Adrenal gland (tissue), 12 donors: Measurements from ENCODE around the gene ABCC5. TPM values are rescaled to one million over a fixed set of nuclear protein-coding genes. Genes with fewer than 3 reads are reported as not detected.

Source experiments
- DNase-seq, 7 donors: peaks; one replicate each; pipeline ENCODE4 v3.0.0-alpha.2; 2019 to 2020
- H3K27ac ChIP-seq, 5 donors: fragments of 200-600 bp; sonication (generic) in 4 of 5; 1 replicate in 3 of 5; 2 replicates in 2 of 5; pipeline versions ENCODE4 v1.5.1 to v1.8.0; 2016 to 2020; ENCODE audit warnings: mild to moderate bottlenecking in 1 of 5
- H3K27me3 ChIP-seq: fragments of 200-600 bp; 2 replicates; pipeline ENCODE4 v1.8.0; 2021
- H3K36me3 ChIP-seq, 2 donors: fragments of 200-600 bp; replicated peaks in 1 of 2; 1 replicate in 1 of 2; 2 replicates in 1 of 2; pipeline versions ENCODE4 v1.5.1 to v1.8.0; 2018 to 2022
- H3K4me1 ChIP-seq, 2 donors: fragments of 200-600 bp; replicated peaks in 1 of 2; 1 replicate in 1 of 2; 2 replicates in 1 of 2; pipeline versions ENCODE4 v1.5.1 to v1.8.0; 2018 to 2021
- H3K4me3 ChIP-seq, 4 donors: fragments of 200-600 bp; sonication (generic) in 3 of 4; one replicate each; pipeline ENCODE4 v1.5.1; 2016 to 2018
- H3K9me3 ChIP-seq, 3 donors: fragments of 200-600 bp; sonication (generic) in 1 of 3; replicated peaks in 1 of 3; 1 replicate in 2 of 3; 2 replicates in 1 of 3; pipeline versions ENCODE4 v1.5.1 to v1.8.0; 2016 to 2021
- CTCF ChIP-seq, 6 experiments: fragments of 450-650 bp in 4 of 6; fragments of 200-600 bp in 2 of 6; sonication (generic) in 1 of 6; IDR thresholded peaks; 1 replicate in 5 of 6; 2 replicates in 1 of 6; pipeline versions ENCODE4 v1.5.1 to v1.8.0; 2016 to 2021; ENCODE audit warnings: antibody characterized with exemption in 6 of 6, mild to moderate bottlenecking in 2 of 6, moderate library complexity in 1 of 6
- POLR2A ChIP-seq, 2 donors: fragments of 450-650 bp; IDR thresholded peaks; one replicate each; pipeline ENCODE4 v1.6.1; 2017; ENCODE audit warnings: antibody characterized with exemption in 2 of 2, mild to moderate bottlenecking in 2 of 2, moderate library complexity in 1 of 2
- WGBS, 4 donors: extraction: QIAGEN DNeasy Blood & Tissue Kit in 2 of 4; methylation state at CpG; one replicate each; pipeline versions ENCODE4 v1.1.5 to v1.1.7; 2013 to 2017; 5-methylcytosine and 5-hydroxymethylcytosine counted together
- intact Hi-C, 2 donors: fragments of 100-400 bp; cut with DNase I; formaldehyde crosslinking; loops; one replicate each; pipeline versions ENCODE4 v1.14.1 to v1.15.0; 2022 to 2023
- polyA plus RNA-seq, 3 donors: library from polyadenylated mRNA; stranded (reverse); fragments of 200-250 nt in 2 of 3; fragments of 350-450 nt in 1 of 3; fragmentation: Illumina TruSeq in 1 of 3; extraction: RNeasy Lipid Tissue Mini Kit (QIAGEN cat#74804) in 1 of 3; gene quantifications; one replicate each; pipeline ENCODE4 v1.2.3, GENCODE V29; 2013 to 2014
- total RNA-seq, 9 donors: library from RNA; depleted of rRNA in 4 of 9; stranded (reverse); fragments of >200 nt in 4 of 9; fragments of 120-200 nt in 1 of 9; fragmentation: NEBNext Ultra II Directional in 1 of 9; extraction: Animal tissue kit (Norgen Biotek cat#: 25700) in 1 of 9; gene quantifications; one replicate each; pipeline versions ENCODE4 v1.1.0 to v1.2.4, GENCODE V29; 2013 to 2023
- donor health status: healthy with polysubstance abuse.
- donor health status: Bipolar disorder and iron deficiency.
- donor health status: DM: yes; HTN: yes; CAD: no.
- donor health status: DM: no; HTN: no; CAD: no.
- donor health status: DM: no; HTN: no; CAD: no.
- donor health status: DM: yes; HTN: yes; CAD: no.

The ABCC5 gene
- total and polyA plus RNA-seq, 12 donors: 11.4 to 53.9 (median 25.0) TPM

GRCh38 chr3:183897606-183898005, 120.1 kb downstream of the ABCC5 start:
- WGBS, 4 donors: 74 to 93% (median 89%) methylated on average over 4 of the region's 4 CpGs
- H3K36me3 ChIP-seq: no peaks in the 10 kb centered on the region
- no peak overlapping the region for H3K4me3 ChIP-seq
- intact Hi-C loops: loop anchor here (5.0 to 10.0 kb wide), 5 partner anchors 237 to 647 kb away; partner anchors contain the start of genes ALG3 (in 2 of the 2), EEF1AKMT4 (in 2 of the 2) and EIF2B5 (in 1 of the 2)
- TF ChIP-seq CTCF (IDR thresholded peaks at IDR 0.05): no peak
- TF ChIP-seq POLR2A (IDR thresholded peaks at IDR 0.05): no peak
- H3K27ac ChIP-seq: no peak overlapping the region
- no peak for DNase-seq
- H3K9me3 ChIP-seq: no peaks in the 10 kb centered on the region
- H3K27me3 ChIP-seq: peaks cover 4% of the 10 kb centered on the region
- H3K4me1 ChIP-seq: no peaks in the 10 kb centered on the region

GRCh38 chr3:183896610-183897009, 121.1 kb downstream of the ABCC5 start:
- DNase-seq: no peak
- Histone ChIP-seq H3K4me1 (no peaks in the 10 kb centered on the region), H3K27ac (no peak overlapping the region), H3K9me3 (no peaks in the 10 kb centered on the region), H3K27me3 (peaks cover 4% of the 10 kb centered on the region), H3K4me3 (no peak overlapping the region), H3K36me3 (no peaks in the 10 kb centered on the region)
- no peak for TF ChIP-seq CTCF (IDR thresholded peaks at IDR 0.05)
- no peak for TF ChIP-seq POLR2A (IDR thresholded peaks at IDR 0.05)
- 19 to 47% (median 37%) methylated on average over 2 of the region's 2 CpGs for WGBS, 4 donors
- intact Hi-C loops: loop anchor here (5.0 to 10.0 kb wide), 5 partner anchors 238 to 648 kb away; partner anchors contain the start of genes ALG3 (in 2 of the 2), EEF1AKMT4 (in 2 of the 2) and EIF2B5 (in 1 of the 2)

GRCh38 chr3:183896184-183896583, 121.5 kb downstream of the ABCC5 start:
- no peaks in the 10 kb centered on the region for H3K4me1 ChIP-seq
- 44 to 73% (median 66%) methylated on average over 2 to 3 of the region's 3 CpGs; no CpG with 5 or more reads in 1 of the 4 donors for WGBS, 4 donors
- DNase-seq: no peak
- H3K9me3 ChIP-seq: no peaks in the 10 kb centered on the region
- intact Hi-C loops: loop anchor here (5.0 to 10.0 kb wide), 5 partner anchors 239 to 649 kb away; partner anchors contain the start of genes ALG3 (in 2 of the 2), EEF1AKMT4 (in 2 of the 2) and EIF2B5 (in 1 of the 2)
- no peak overlapping the region for H3K4me3 ChIP-seq
- H3K36me3 ChIP-seq: no peaks in the 10 kb centered on the region
- peaks cover 4% of the 10 kb centered on the region for H3K27me3 ChIP-seq
- H3K27ac ChIP-seq: no peak overlapping the region
- TF ChIP-seq CTCF (IDR thresholded peaks at IDR 0.05) (no peak), POLR2A (IDR thresholded peaks at IDR 0.05) (no peak)

- 78 to 84% (median 81%) methylated on average over 4 to 6 of the region's 6 CpGs for WGBS, 4 donors
- Histone ChIP-seq H3K4me1 (no peaks in the 10 kb centered on the region), H3K9me3 (no peaks in the 10 kb centered on the region), H3K27ac (no peak overlapping the region), H3K4me3 (no peak overlapping the region), H3K36me3 (no peaks in the 10 kb centered on the region), H3K27me3 (peaks cover 4% of the 10 kb centered on the region)
- no peak for DNase-seq
- intact Hi-C loops: loop anchor here (5.0 to 10.0 kb wide), 5 partner anchors 239 to 649 kb away; partner anchors contain the start of genes ALG3 (in 2 of the 2), EEF1AKMT4 (in 2 of the 2) and EIF2B5 (in 1 of the 2)
- no peak for TF ChIP-seq CTCF (IDR thresholded peaks at IDR 0.05)
- no peak for TF ChIP-seq POLR2A (IDR thresholded peaks at IDR 0.05)
These were observed 121.9 kb downstream of the ABCC5 start for GRCh38 chr3:183895774-183896173.
